Endothelial cell of umbilical vein (primary cell): ENCODE measurements around the gene PLA2G2A.

ENCODE experiments used
- CTCF ChIP-seq, 2 donors: IDR thresholded peaks; 1 replicate in 1 of 2; 2 replicates in 1 of 2; pipeline ENCODE4 v1.5.1; 2011; ENCODE audit warnings: low read length in 2 of 2, mild to moderate bottlenecking in 2 of 2, moderate library complexity in 2 of 2, control low read depth in 1 of 2, inconsistent platforms in 1 of 2, low read depth in 1 of 2; ENCODE audit not compliant: insufficient read depth in 1 of 2; ENCODE audit errors: extremely low read depth in 1 of 2
- POLR2AphosphoS5 ChIP-seq: IDR thresholded peaks from 2 replicates; pipeline ENCODE4 v1.6.1; 2012; ENCODE audit warnings: low read depth, mild to moderate bottlenecking, control low read depth, low read length, moderate library complexity; ENCODE audit not compliant: insufficient read depth

GRCh38 chr1:19971664-19972063 is 7.8 kb downstream of the PLA2G2A start:
- TF ChIP-seq CTCF (IDR thresholded peaks at IDR 0.05; ENCODE audit: extremely low read depth in 1 of 2, insufficient read depth in 1 of 2, low read depth in 1 of 2, low read length in 2 of 2) (no peak), POLR2AphosphoS5 (no peak)
